Measurements from ENCODE around the gene HLA-DRB5.
"Not testable (repeated sequence)": the region's sequence is repeated elsewhere in the genome, so short reads cannot be mapped to it uniquely, and the experiment has no call there.

Gene HLA-DRB5

GRCh38 chr6:32492351-32492750, 37.7 kb downstream of the HLA-DRB5 start:
- no peak for DNase-seq

- no peak for DNase-seq
These were observed 38.4 kb downstream of the HLA-DRB5 start for GRCh38 chr6:32491700-32492099.

GRCh38 chr6:32488083-32488482, 42.0 kb downstream of the HLA-DRB5 start:
- DNase-seq: no peak

- DNase-seq: no peak
These were observed 45.5 kb downstream of the HLA-DRB5 start for GRCh38 chr6:32484614-32484998.

- no peak for DNase-seq
These were observed 46.0 kb downstream of the HLA-DRB5 start for GRCh38 chr6:32483968-32484613.

- DNase-seq: no peak
These were observed 54.5 kb downstream of the HLA-DRB5 start for GRCh38 chr6:32475392-32476206.

- DNase-seq: peak; percentile 8
These were observed 56.4 kb downstream of the HLA-DRB5 start for GRCh38 chr6:32473376-32474348.

GRCh38 chr6:32472781-32473375, 57.2 kb downstream of the HLA-DRB5 start:
- DNase-seq: no peak

- not testable (repeated sequence) for DNase-seq
These were observed 62.2 kb downstream of the HLA-DRB5 start for GRCh38 chr6:32467743-32468503.

All from hematopoietic multipotent progenitor cell treated with erythropoietin and hydrocortisone succinate and interleukin-3 and kit ligand, for 8 days (in vitro differentiated cells).